K562 (cell line): ENCODE results near the gene GRAMD2A. TPM values are rescaled to one million over a fixed set of nuclear protein-coding genes. Genes with fewer than 3 reads are reported as not detected.

Experiments
- ATAC-seq: fragments of 200-7000 bp; cut with Tn5 transposase; 3 replicates; pipeline ENCODE4 v1.9.1; 2020; ENCODE audit warnings: moderate library complexity
- BruUV-seq: library from RNA; stranded (reverse); fragments of 400-500 nt; replicated peaks from 2 replicates; lab custom pipeline; 2021; lab: Mats Ljungman, UMichigan
- CTCF ChIA-PET: fragments of 300-600 bp; formaldehyde crosslinking; extraction: SDS; loops from one replicate; lab custom pipeline; 2021; ENCODE audit warnings: low intra/inter-chr PET ratio; lab: Yijun Ruan, JAX
- POLR2A ChIA-PET: fragments of 300-600, 350-650 bp; sonication (Branson Sonifier 250); formaldehyde crosslinking; extraction: SDS; loops from one replicate; lab custom pipeline; 2021; ENCODE audit warnings: antibody characterized with exemption, inconsistent platforms; lab: Yijun Ruan, JAX
- DNase-seq, 4 experiments: peaks; one replicate each; pipeline versions ENCODE4 v3.0.0 to v3.0.0-alpha.2; 2011 to 2018; ENCODE audit warnings: low spot score in 3 of 4, mixed read lengths in 3 of 4; ENCODE audit errors: extremely low read depth in 1 of 4
- FAIRE-seq: peaks from 2 replicates; lab custom pipeline; 2011; peaks lifted over from hg19 to GRCh38; lab: Jason Lieb, UNC
- H2AFZ ChIP-seq: 2 replicates; pipeline ENCODE4 v1.6.0; 2011; ENCODE audit warnings: low read depth, low read length, control low read depth, inconsistent platforms
- H3K27ac ChIP-seq: fragments of 200-600 bp; 3 replicates; pipeline ENCODE4 v1.8.0; 2011; ENCODE audit warnings: low read depth, mild to moderate bottlenecking, control low read depth, inconsistent platforms, low read length, moderate library complexity, mixed read lengths; ENCODE audit errors: extremely low read depth
- H3K27me3 ChIP-seq, 2 experiments: fragments of 300-600 bp in 1 of 2; 2 replicates in 1 of 2; 3 replicates in 1 of 2; pipeline versions ENCODE4 v1.6.0 to v1.8.0; 2011; ENCODE audit warnings: inconsistent platforms in 2 of 2, low read length in 2 of 2, mild to moderate bottlenecking in 1 of 2, mixed read lengths in 1 of 2, moderate library complexity in 1 of 2; ENCODE audit not compliant: control insufficient read depth in 2 of 2, insufficient read depth in 2 of 2
- H3K36me3 ChIP-seq: fragments of 300-600 bp; 3 replicates; pipeline ENCODE4 v1.8.0; 2011; ENCODE audit warnings: mild to moderate bottlenecking, low read length, inconsistent platforms; ENCODE audit not compliant: control insufficient read depth, insufficient read depth
- H3K4me1 ChIP-seq, 2 experiments: fragments of 200-600 bp in 1 of 2; replicated peaks in 1 of 2; 2 replicates in 1 of 2; 3 replicates in 1 of 2; pipeline versions ENCODE4 v1.5.1 to v1.8.0; 2011; ENCODE audit warnings: inconsistent platforms in 2 of 2, low read length in 2 of 2, mild to moderate bottlenecking in 1 of 2, mixed read lengths in 1 of 2, moderate library complexity in 1 of 2; ENCODE audit not compliant: control insufficient read depth in 2 of 2, insufficient read depth in 2 of 2
- H3K4me2 ChIP-seq: 2 replicates; pipeline ENCODE4 v1.6.1; 2011; ENCODE audit warnings: low read length, control low read depth, inconsistent platforms, mixed read lengths; ENCODE audit not compliant: insufficient read depth
- H3K4me3 ChIP-seq: fragments of 200-600 bp; sonication (generic), shearing (Covaris generic); 2 replicates; pipeline ENCODE4 v1.5.1; 2016; ENCODE audit warnings: control low read depth, inconsistent platforms
- H3K79me2 ChIP-seq: fragments of 200-600 bp; 3 replicates; pipeline ENCODE4 v1.8.0; 2011; ENCODE audit warnings: low read length, inconsistent platforms; ENCODE audit not compliant: control insufficient read depth, insufficient read depth
- H3K9ac ChIP-seq, 2 experiments: 2 replicates each; pipeline versions ENCODE4 v1.6.0 to v1.6.1; 2011; ENCODE audit warnings: low read depth in 2 of 2, low read length in 2 of 2, control low read depth in 1 of 2, inconsistent platforms in 1 of 2, mild to moderate bottlenecking in 1 of 2, mixed read lengths in 1 of 2; ENCODE audit not compliant: insufficient read depth in 1 of 2
- H3K9me1 ChIP-seq: one replicate; pipeline ENCODE4 v1.6.0; 2011; ENCODE audit warnings: inconsistent platforms, mild to moderate bottlenecking, low read length, moderate library complexity; ENCODE audit not compliant: control insufficient read depth, insufficient read depth
- H3K9me3 ChIP-seq: replicated peaks from 2 replicates; pipeline ENCODE4 v1.5.1; 2011; ENCODE audit warnings: low read depth, low read length, inconsistent platforms; ENCODE audit not compliant: control insufficient read depth, insufficient read depth
- H4K20me1 ChIP-seq: replicated peaks from 2 replicates; pipeline ENCODE4 v1.6.1; 2011; ENCODE audit warnings: low read length, inconsistent platforms, mixed read lengths; ENCODE audit not compliant: control insufficient read depth, insufficient read depth
- CC2D1A ChIP-seq: fragments of 450-650 bp; IDR thresholded peaks from 2 replicates; pipeline ENCODE4 v1.6.1; 2017; ENCODE audit warnings: mild to moderate bottlenecking
- FOXK1 ChIP-seq: sonication (generic); formaldehyde crosslinking; IDR thresholded peaks from 2 replicates; pipeline ENCODE4 v1.8.0; 2022; ENCODE audit warnings: missing genetic modification reagents, mild to moderate bottlenecking, borderline replicate concordance
- JUND ChIP-seq, 2 experiments: IDR thresholded peaks; 2 replicates in 1 of 2; 3 replicates in 1 of 2; pipeline ENCODE4 v1.6.1; 2011; ENCODE audit warnings: borderline replicate concordance in 2 of 2, low read depth in 2 of 2, low read length in 2 of 2, improper control_type of control experiment in 1 of 2, missing biosample characterization in 1 of 2, missing genetic modification characterization in 1 of 2, missing genetic modification reagents in 1 of 2
- MITF ChIP-seq: IDR thresholded peaks from 2 replicates; pipeline ENCODE4 v1.6.1; 2014; ENCODE audit warnings: antibody characterized with exemption
- NR2F6 ChIP-seq: fragments of 450-650 bp; formaldehyde crosslinking; IDR thresholded peaks from 2 replicates; pipeline ENCODE4 v1.4.0; 2020; ENCODE audit warnings: mild to moderate bottlenecking
- RFX5 ChIP-seq: IDR thresholded peaks from 2 replicates; pipeline ENCODE4 v1.6.1; 2011; ENCODE audit warnings: low read depth, mild to moderate bottlenecking, improper control_type of control experiment, low read length
- SAFB2 ChIP-seq: fragments of 200-400 bp; formaldehyde crosslinking; IDR thresholded peaks from 2 replicates; pipeline ENCODE4 v1.6.1; 2018; ENCODE audit warnings: borderline replicate concordance, low read length, low read depth, moderate library complexity; ENCODE audit not compliant: severe bottlenecking
- STAT5A ChIP-seq: IDR thresholded peaks from 2 replicates; pipeline ENCODE4 v1.6.1; 2012; ENCODE audit warnings: low read length, inconsistent platforms, borderline replicate concordance
- USF1 ChIP-seq: sonication (generic); formaldehyde crosslinking; IDR thresholded peaks from 2 replicates; pipeline ENCODE4 v1.9.0; 2022; ENCODE audit warnings: mild to moderate bottlenecking, missing genetic modification reagents
- ZBTB43 ChIP-seq: sonication (generic); formaldehyde crosslinking; IDR thresholded peaks from 2 replicates; pipeline ENCODE4 v1.8.0; 2023; ENCODE audit warnings: mild to moderate bottlenecking, missing genetic modification reagents
- ZBTB49 ChIP-seq: sonication (generic); formaldehyde crosslinking; IDR thresholded peaks from 2 replicates; pipeline ENCODE4 v1.8.0; 2022; ENCODE audit warnings: missing genetic modification reagents, mild to moderate bottlenecking, borderline replicate concordance
- ZEB2 ChIP-seq: fragments of 450-650 bp; IDR thresholded peaks from 2 replicates; pipeline ENCODE4 v1.6.1; 2016
- ZNF354B ChIP-seq: fragments of 250-450 bp; sonication (Bioruptor Pico); IDR thresholded peaks from 2 replicates; pipeline ENCODE4 v1.4.0; 2020
- ZNF764 ChIP-seq: fragments of 250-450 bp; sonication (Bioruptor Pico); IDR thresholded peaks from 2 replicates; pipeline ENCODE4 v1.4.0; 2020; ENCODE audit warnings: low read depth, mild to moderate bottlenecking, moderate library complexity
- WGBS: fragments of 100-300 bp; shearing (Covaris generic); methylation state at CpG from one replicate; pipeline ENCODE4 v1.1.6; 2016; ENCODE audit warnings: low coverage, mixed read lengths; ENCODE audit not compliant: insufficient coverage; ENCODE audit errors: missing lambda C conversion rate; 5-methylcytosine and 5-hydroxymethylcytosine counted together
- in situ Hi-C: fragments of 300-500 bp; cut with MboI; formaldehyde crosslinking; loops from 4 replicates; pipeline ENCODE4 v1.15.0; 2018; ENCODE audit warnings: inconsistent platforms, mixed read lengths
- intact Hi-C: fragments of 100-400 bp; cut with micrococcal nuclease; formaldehyde crosslinking; loops from 2 replicates; pipeline ENCODE4 v1.14.2; 2022
- polyA plus RNA-seq, 8 experiments: library from polyadenylated mRNA; depleted of rRNA in 4 of 8; stranded (reverse) in 5 of 8; unstranded in 3 of 8; fragments of >200 nt; fragmentation: Nextera tagmentation in 2 of 8; fragmentation: Illumina TruSeq in 1 of 8; extraction: Ambion mirVana in 2 of 8; extraction: Trizol in 1 of 8; gene quantifications; 2 replicates each; pipeline versions ENCODE4 v1.2.1 to v1.2.3, GENCODE V29; 2011 to 2014; ENCODE audit warnings: inconsistent platforms in 1 of 8, missing spikeins in 1 of 8
- total RNA-seq, 7 experiments: library from RNA; depleted of rRNA in 6 of 7; stranded (reverse); fragments of >200 nt in 6 of 7; fragmentation: Illumina TruSeq in 2 of 7; extraction: Trizol in 2 of 7; gene quantifications; 2 replicates each; pipeline versions ENCODE4 v1.2.1 to v1.2.3, GENCODE V29; 2011 to 2021; ENCODE audit warnings: low replicate concordance in 1 of 7

Gene GRAMD2A
- total and polyA plus RNA-seq, 9 of the 15 experiments (the other 6 are each of a cell fraction or from before 2014, with no cell fraction given): 0.08 to 0.22 TPM; not detected in 7

GRCh38 chr15:72202801-72203506 is 5.4 kb upstream of the GRAMD2A start (continued):
- TF ChIP-seq ZBTB43 (CRISPR knock-in tag): no peak
- no peak for TF ChIP-seq USF1 (CRISPR knock-in tag)

- Histone ChIP-seq H3K27ac (no peak overlapping the region), H3K4me2 (no peak overlapping the region), H3K9me3 (no peaks in the 10 kb centered on the region), H3K36me3 (peaks cover 94% of the 10 kb centered on the region), H4K20me1 (peaks cover 23% of the 10 kb centered on the region), H3K27me3 (no peaks in the 10 kb centered on the region), H3K9ac (no peak overlapping the region), H3K4me1 (peaks cover 0 to 3% of the 10 kb centered on the region in 2 experiments; a peak in 1 of 5 replicates), H2AFZ (no peak overlapping the region), H3K4me3 (no peak overlapping the region), H3K79me2 (no peaks in the 10 kb centered on the region; the same call in 2 of the 3 replicates), H3K9me1 (peaks cover 3% of the 10 kb centered on the region)
- in situ Hi-C loops: no loop called here
- no peak for FAIRE-seq
- ATAC-seq: no peak
- CTCF ChIA-PET: no interaction called here
- 83% methylated on average over 11 of the region's 13 CpGs for WGBS
- POLR2A ChIA-PET: interaction anchor here (0.6 kb wide), 1 partner anchor 8 kb away, joined by 3 read pairs; no protein-coding TSS in a partner anchor
- no TSS peak for BruUV-seq
- intact Hi-C loops: no loop called here
- no peak for DNase-seq
- TF ChIP-seq NR2F6 (CRISPR knock-in tag) (no peak), FOXK1 (CRISPR knock-in tag) (no peak), CC2D1A (no peak), ZNF764 (CRISPR knock-in tag) (no peak), ZNF354B (CRISPR knock-in tag) (no peak), MITF (no peak), STAT5A (no peak), ZBTB49 (CRISPR knock-in tag) (no peak), JUND (IDR thresholded peaks at IDR 0.05; ENCODE audit: borderline replicate concordance, low read depth, low read length) (no peak), JUND (tag; IDR thresholded peaks at IDR 0.05; ENCODE audit: borderline replicate concordance, low read depth, low read length) (no peak), SAFB2 (no peak), ZEB2 (no peak), RFX5 (no peak)
These were observed 4.7 kb upstream of the GRAMD2A start for GRCh38 chr15:72202302-72202701.
